Mammary epithelial cell (primary cell): Measurements from ENCODE around the gene HIVEP3.

Experiments used
- CTCF ChIP-seq, 2 donors: IDR thresholded peaks in 1 of 2; conservative IDR thresholded peaks in 1 of 2; 2 replicates each; pipeline ENCODE4 v1.5.1; 2011 to 2012; ENCODE audit warnings: inconsistent platforms in 2 of 2, low read length in 2 of 2, mild to moderate bottlenecking in 2 of 2, control low read depth in 1 of 2, low read depth in 1 of 2; ENCODE audit not compliant: insufficient read depth in 1 of 2; ENCODE audit errors: extremely low read depth in 1 of 2
- EZH2 ChIP-seq: IDR thresholded peaks from 2 replicates; pipeline ENCODE4 v1.6.1; 2012; ENCODE audit warnings: low read length, inconsistent platforms, borderline replicate concordance

GRCh38 chr1:41666981-41667631 lies 251.6 kb downstream of the HIVEP3 start:
- TF ChIP-seq CTCF (conservative IDR thresholded peaks at IDR 0.05 in 1 of 2, IDR thresholded peaks at IDR 0.05 in 1 of 2; ENCODE audit: extremely low read depth in 1 of 2, insufficient read depth in 1 of 2, low read depth in 1 of 2, low read length in 2 of 2) (no peak), EZH2 (no peak)
